DMS79 treated with DMSO at 0.1 percent for 48 hours (cell line): Measurements from ENCODE around the gene KRTDAP.

Experiments used
- DNase-seq: peaks from one replicate; lab custom pipeline; 2025; lab: John Stamatoyannopoulos, UW

The KRTDAP gene, protein sequence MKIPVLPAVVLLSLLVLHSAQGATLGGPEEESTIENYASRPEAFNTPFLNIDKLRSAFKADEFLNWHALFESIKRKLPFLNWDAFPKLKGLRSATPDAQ

DNA sequence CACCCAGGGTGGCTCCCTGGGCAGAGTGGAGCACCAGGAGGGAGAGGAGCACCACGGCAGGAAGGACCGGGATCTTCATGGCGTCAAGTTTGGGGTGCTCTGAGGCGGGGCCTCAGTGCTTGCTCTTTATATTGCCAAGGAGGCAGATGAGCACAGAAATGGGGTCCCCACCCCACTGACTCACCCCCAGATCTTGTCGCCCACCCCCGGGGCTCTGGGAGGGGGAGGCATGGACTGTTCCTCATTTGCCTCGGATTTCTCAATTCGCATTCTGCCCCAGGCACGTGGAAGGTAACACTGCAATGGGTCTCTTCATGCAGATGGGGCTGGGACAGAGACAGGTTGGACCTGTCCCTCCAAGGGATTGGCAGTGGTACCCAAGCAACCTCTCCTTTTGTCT lies at the start of gene KRTDAP:
Gene KRTDAP, minus strand, starts transcription at position 101 of the 400 bp plus-strand sequence. Its CDS starts 22 bp downstream, at position 79.
- no peak for DNase-seq

DNA sequence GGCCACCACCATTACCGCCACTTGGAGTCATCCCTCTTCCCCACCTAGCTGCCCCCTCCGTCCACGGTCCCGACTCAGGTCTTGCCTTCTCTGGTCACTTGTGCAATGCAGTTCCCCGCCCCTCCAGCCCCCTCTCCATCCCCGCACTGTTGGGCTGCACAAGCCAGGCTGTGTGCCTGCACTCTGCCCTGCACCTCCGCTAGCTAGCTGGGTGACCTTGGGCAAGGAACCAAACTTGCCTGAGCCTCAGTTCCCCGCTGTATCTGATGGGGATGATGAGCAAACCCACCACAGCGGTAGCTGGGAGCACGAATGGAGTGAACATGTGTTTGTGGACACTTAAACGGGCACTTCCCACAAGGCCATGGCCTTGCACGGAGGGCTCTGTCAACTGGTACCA lies 49.6 kb upstream of the KRTDAP start:
- no peak for DNase-seq

DNA sequence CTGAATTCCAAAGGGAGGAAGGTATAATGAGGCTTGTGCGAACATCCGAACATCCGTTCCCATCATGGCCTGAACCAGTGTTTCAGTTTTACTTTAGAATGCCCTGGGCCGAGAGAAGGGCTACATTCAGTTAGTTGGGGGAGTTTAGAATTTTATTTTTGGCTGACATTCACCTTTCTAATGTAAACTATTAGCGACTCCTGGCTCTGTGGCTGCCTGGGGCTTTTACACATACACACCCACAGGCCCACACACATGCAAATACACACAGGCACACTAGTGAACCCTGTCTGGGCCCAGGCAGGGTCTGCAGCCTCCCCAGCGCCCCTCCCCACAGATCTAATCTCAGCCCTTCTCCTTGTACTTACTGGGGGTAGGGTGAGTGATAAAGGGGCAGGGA lies 49.0 kb upstream of the KRTDAP start:
- no peak for DNase-seq

DNA sequence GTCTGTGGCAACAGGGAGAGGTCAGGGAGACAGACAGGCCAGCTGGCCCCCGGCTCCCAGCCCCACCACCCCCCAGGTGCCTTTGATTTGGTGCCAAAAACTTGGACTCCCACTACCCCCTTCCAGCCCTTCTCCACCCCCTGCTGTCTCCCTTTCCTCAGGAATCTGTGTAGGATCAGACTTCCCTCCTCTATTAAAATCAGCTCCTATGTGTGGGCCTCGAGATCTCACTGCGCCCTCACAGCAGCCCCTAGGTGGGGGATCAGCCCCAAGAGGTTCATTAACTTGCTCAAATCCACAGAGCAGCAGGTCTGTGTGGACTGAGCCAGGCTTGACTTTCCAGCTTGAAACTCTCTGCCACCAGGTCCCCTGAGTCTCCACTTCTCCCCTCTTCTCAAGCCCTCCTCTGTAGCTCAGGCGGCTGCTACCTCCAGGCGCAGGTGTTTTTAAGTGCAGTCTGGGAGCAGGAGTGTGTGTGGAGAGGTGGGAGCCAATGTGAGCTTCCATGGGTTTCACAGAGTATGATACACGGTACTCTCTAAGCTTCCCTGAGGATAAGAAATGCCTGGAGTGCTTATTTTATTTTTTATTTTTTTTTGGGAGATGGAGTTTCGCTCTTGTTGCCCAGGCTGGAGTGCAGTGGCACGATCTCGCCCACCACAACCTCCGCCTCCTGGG lies 44.7 kb upstream of the KRTDAP start:
- peak; percentile 76 for DNase-seq

DNA sequence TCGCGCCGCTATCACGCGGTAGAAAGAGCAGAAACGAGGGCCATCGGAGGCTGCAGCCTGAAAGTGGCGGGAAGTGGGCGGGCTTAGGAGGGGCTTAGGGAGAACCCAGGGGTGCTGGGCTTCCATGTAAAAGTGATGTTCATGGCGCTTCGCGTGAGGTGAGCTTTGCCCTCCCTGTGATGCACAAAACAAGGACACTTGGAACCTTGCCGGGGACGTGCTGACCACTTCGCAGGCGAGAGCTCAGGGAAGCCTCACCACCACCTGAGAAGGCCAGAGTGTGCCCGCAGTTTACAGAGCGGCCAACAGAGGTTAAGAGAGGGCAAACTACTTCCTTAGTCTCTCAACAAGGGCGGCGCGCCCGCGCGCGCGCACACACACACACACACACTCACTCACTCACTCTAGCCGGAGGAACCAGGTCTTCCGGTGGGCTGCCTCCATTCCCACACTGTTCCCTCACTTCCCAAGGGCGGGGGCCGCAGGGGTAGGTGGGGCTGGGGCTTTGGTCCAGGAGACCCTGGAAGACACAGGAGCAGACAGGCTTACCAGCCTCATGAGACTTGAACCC lies 43.6 kb upstream of the KRTDAP start:
- no peak for DNase-seq

DNA sequence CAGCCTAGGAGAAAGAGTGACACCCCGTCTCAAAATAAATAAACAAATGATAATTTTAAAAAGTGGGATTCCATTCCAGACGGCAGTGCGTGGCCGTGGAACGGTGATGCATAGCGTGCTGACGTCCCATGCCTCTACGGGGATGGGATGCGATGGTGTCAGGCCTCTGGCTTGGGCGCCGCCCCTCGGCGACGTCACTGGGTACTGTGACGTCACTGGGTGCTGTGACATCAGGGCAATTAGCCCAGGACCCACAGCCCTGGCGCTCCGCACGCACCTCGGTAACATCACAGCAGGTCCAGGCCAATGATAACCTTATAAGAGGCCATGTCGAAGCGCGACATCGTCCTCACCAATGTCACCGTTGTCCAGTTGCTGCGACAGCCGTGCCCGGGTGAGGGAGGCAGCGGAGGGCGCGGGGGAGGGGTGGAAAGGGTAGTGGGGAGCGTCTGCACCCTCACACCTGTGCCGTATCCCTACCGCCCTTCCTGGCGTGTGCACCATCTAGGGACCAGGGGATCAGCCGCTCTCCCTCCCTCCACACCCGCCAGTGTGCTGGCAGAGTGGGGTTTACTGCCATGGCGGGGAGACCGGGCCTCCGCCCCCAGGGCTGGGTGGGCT lies 43.0 kb upstream of the KRTDAP start, which contains the start of gene GAPDHS:
Gene GAPDHS, plus strand, starts transcription at position 256 of the 621 bp plus-strand sequence. Its CDS starts 72 bp downstream, at position 328.
- no peak for DNase-seq

DNA sequence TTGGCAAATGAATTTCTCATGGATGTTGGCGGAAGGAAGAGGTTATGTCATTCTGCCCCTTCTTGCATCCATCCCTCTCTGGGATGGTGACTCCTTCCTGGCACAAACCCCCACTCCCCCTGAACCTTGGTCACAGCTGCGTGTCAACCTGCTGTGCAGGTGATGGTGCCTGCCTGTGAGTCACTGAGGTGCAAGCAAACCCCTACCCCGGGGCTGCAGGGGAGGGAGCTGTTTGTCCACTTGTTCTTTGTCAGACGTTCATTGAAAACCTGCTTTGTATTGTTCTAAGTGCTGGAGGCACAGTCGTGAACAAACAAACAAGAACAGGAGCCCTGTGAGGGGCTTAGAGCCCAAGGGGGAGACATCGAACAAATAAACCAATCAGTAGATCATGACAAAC lies 41.0 kb upstream of the KRTDAP start:
- DNase-seq: peak; percentile 7

DNA sequence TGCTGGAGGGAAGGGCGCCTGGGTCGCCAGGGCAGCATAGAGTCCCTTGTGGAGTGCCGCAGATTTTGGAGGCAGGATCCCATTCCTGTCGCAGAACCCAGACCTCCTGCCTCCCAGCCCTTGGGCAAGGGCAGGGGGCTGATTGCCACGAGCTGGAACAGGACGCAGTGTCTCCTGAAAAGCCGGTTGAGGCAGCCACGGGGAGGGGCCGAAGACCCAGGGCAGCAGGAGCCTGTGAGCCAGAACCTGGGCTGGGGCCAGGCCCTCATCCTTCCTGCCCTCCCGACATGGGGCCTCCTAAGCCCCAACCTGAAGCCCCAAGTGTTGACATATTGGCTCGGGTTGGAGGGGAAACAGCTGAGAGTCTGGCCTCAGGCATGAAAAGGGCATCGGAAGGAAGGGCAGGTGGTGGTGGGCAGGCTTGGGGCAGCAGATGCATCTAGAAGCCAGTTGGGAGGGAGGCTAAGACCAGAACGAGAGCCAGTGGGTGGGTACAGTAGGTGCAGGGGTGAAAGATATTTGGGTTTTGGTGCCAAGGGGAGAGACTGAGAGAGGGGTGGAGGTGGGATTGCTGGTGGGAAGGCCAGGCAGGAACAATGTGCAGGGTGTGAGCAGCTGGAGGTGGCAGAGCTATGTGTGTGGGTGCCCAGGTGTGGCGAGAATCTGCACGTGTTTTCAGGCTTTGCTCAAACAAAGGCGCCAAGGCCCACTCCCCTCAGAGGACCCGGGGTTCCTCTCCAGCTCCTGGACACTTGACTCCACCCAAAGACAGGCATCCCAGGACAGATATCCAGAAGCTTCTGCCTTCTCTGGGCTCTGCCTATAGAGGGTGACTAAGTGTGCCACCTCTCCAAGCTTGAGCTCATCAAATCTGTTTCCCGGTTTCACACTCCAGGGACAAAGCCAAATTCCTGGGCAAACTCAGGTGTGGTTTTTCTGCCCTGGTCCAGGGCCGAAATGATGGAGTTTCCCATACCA lies 39.3 kb upstream of the KRTDAP start:
- no peak for DNase-seq

DNA sequence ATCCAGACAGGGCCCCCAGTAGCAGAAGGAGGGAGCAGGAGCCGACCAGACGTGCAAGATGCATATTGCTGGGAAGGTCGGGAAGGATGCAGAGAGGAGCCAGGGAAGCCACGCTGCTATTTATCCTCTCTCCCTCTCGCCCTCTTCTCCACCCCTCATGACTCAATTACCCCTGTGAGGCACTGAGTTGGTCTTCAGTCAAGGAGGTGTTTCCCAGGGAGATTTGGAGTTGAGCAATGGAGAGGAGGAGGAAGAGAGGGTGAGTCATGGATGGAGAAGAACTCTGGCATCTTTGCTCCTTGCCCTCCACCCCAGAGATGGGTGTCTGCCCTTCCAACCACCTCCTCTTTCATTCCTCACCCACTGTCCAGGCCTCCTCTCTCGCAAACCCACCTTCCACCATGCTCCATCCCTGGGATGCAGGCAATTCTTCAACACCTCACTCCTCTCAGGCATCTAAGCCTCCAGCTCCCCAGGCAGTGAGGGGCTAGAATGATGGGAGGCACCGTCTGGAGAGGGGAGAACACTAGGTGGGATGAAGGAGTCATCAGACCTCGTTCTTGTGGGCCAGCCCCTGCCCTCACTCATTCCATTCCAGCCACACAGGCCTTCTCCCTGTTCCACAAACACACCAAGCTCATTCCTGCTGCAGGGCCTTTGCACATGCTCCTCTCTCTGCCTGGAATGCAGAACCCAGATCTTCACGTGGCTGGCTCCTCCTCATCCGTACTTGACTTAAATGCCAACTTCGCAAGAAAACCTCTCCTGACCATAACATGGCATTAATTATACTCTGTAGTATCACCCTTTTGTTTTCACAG lies 38.2 kb upstream of the KRTDAP start, which contains the start of gene SBSN:
Gene SBSN, minus strand, starts transcription at position 94 of the 821 bp plus-strand sequence. Its CDS starts 30 bp downstream, at position 64.
- no peak for DNase-seq

DNA sequence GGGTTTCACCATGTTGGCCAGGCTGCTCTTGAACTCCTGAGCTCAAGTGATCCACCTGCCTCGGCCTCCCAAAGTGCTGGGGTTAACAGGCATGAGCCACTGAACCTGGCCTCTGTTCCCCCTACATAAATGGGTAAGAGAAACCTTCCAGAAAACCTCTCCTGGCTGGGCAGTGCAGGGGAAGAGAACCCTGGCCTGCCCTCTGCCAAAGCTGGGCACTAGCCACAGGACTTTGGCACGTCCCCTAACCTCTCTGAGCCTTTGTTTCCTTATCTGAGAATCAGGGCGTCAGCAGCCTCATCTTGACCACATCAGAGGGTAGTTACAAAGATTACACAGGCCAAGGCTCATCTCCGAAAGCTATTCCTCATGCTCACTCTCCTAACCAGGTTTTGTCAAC lies 35.6 kb upstream of the KRTDAP start:
- DNase-seq: no peak

DNA sequence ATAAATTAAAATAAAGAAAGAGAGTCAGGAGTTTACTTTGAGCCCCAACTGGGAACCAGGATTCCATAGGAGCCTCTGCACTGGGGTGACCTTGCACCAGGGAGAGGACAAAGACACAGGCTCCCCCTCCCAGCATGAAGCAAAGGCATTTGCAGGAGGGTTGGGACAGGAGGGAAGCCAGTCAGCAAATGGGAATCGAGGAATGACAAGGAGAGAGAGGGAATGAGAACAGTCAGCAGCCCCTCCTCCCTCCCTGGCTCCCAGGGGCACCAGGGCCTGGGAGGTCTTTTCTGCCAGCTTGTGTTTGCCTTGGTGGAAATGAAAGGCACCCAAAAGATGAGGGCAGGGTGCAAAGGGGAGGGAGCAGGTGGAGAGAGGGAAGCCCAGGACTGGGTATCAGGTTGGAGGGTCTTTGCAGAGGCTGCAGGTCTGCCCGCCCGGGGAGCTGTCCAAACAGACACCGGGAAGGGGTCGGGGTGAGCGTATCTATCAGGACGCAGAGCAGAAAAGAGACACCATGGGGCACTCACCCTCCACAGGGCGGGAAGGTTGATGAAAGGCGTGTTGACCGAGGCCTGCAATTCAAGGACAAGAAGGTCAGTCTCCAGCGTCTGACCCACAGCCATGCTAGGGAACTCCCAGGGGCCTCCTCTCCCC lies 34.0 kb upstream of the KRTDAP start:
- DNase-seq: no peak

DNA sequence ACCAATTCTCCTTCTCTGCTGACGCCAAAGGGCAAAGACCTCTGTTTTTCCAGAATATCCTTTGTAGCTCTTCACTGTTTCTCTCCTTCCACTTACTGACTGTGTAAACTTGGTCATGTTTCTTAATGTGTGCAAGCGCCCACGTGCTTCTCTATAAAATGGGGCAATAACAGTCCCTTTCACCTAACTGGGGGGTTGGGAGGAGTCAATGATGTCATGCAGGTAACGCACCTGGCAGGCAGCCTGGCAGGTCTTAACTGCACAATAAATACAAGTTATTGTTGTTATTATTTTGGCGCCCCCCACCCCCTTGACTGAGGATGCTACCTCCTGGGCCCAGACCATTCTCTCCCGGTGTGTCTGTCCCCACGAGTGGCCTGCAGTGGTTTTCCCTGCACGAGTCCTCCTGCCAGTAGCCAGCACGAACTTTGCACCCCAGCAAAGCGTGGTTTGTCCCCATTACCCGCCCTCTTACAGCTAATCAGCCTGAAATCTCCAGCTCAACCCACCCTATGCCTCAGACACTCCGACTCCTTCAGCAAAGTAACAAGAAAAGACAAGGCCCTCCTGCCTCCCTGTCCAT lies 32.6 kb upstream of the KRTDAP start:
- DNase-seq: no peak

DNA sequence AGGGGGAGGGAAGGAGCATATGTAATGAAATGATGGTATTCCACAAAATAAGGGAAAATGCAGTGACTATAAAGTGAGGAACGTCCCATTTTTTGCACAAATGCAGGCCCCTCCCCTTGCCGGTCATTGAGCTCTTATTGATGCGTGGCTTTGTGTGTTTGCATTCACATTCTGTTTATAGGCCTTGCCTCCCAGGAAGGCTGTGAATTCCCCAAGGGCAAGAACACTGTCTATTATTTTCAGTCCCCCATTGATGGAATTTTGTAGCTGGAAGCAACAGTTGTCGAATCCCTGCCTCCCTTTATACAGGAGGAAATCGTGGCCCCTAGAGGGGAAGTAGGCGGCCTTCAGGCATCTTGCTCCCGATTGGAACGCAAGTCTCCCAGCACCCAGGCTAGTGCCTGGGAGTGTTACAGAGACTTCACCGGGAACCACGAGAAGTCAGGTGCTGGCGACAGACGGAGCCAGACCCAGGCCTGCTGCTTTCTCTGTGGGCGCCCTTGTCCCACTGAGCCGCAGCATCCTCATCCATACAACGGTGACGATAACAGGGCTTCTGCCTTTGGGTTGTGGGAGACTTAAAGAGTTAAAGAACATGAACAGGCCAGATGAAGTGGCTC lies 31.0 kb upstream of the KRTDAP start:
- DNase-seq: no peak

DNA sequence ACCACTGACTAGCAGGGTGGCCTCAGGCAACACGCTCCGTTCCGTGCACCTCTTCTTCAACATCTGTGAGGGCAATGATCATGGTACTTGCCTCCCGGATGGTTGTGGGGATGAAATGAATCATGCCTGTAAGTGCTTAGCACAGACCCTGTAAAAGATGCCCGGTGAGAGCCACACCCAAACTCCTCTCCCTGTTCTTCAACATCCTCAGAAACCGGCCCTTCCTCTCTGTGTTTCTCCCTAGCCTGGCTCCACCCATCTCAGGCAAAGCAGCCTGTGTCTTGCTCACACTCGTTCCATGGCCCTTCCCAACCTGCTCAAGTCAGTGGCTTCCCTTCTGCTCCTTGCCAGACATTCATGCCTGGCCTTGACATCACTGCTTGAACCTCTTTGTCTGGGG lies 29.0 kb upstream of the KRTDAP start:
- DNase-seq: peak; percentile 3

DNA sequence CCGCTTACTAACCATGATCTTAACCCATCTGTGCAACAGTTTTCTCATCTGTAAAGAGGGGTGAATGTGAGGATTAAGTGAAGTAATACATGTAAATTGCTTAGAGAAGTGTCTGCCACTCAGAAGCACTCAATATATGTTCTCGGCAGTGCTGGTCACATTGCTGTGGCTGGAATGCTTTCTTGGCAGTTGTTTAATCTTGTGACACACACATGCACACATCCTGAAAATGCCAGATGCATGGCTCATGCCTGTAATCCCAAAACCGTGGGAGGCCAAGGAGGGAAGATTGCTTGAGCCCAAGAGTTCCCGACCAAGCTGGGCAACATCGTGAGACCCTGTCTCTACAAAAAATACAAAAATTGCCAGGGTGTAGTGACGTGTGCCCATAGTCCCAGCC lies 28.0 kb upstream of the KRTDAP start:
- no peak for DNase-seq

DNA sequence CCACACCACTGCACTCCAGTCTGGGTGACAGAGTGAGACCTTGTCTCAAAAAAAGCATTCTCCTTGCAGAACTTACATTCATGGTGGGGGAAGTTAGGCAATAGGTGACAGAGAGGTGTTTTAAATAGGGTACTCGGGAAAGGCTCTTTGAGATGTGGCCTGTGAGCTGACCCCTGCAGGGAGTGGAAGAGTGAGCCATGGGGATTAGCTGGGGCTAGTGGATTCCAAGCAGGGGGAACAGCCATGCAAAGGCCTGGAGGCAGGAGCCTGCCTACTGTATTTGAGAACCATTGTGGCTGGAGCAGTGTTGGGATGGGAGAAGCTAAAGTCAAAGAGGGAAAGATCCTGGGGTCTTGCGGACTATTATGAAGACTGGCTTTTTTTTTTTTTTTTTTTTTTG lies 27.1 kb upstream of the KRTDAP start:
- DNase-seq: no peak

DNA sequence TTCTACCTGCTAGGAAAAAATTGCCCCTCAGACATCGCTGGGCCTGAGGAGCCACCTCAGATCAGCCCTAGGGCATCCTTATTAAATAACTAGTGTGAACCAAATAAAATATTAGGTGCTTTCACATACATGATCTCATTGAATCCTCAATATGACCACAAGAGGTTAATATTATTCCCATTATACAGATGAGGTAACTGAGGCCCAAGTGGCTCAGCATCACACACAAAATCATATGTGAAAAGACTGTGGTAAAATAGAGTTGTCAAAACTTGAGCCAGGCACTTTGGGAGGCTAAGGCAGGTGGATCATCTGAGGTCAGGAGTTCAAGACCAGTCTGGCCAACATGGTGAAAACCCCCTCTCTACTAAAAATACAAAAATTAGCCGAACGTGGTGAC lies 26.0 kb upstream of the KRTDAP start:
- no peak for DNase-seq

DNA sequence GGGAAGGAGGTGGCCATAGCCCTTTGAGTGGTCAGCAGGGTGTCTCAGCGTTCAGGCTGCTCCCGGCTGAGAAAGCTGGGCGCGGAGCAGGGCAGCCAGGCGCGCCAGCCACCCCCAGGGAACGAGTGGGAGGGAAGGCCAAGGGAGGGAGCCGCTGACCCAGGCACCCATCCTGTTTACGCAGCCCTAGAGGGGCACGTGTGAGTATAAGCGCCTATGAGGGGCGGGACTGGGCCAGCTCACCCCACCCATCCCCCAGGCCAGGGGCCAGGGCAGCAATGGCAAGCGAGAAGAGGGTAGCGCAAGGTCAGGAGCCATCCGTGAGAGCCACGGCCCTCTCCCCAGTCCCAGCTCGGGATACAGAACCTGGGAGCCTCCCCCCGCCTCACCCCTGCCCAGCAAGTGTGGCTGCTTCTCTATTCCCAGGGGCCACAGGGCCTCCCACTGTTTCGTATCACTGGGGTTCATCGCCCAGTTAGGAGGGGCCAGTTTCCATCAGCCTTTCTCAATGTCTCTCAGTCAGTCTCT lies 24.1 kb upstream of the KRTDAP start:
- DNase-seq: no peak

DNA sequence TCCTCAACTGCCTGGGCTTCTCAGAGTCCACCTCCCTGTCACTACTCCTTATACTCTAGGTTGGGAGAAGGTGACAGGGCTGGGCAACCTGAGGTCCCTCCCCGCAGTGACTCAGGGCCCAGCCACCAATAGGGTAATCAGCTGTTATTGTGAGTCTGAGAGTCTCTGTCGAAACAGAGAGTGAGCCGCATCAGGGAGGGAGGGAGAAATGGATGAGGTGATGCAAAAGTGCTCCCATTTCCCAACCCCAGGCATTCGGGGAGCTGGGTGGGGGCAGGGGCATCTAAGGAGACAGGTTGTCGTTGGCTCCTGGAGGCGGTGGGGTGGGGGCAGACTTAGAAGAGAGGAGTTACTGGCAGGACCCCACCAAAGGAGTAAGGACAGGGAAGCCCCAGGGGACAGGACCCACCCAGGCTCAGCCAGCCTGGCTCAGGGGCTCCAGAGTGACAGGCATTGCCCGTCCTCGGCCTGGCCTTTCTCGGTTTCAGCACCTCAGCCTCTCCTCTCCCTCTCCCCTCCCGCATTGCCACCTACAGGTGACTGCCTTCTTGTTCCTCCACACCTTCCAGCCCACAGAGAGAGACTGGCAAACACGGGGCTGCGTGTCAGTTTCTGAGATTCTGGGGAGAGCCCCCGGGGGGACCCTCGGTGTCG lies 23.5 kb upstream of the KRTDAP start, which contains the start of gene DMKN:
Gene DMKN, minus strand, starts transcription at position 22 of the 654 bp plus-strand sequence. CDS start 174 bp downstream, outside the sequence.
- DNase-seq: no peak
